Osteocyte (in vitro differentiated cells): ENCODE results near the gene SCN2B. TPM values are rescaled to one million over a fixed set of nuclear protein-coding genes. Genes with fewer than 3 reads are reported as not detected.

Experiments used
- DNase-seq: peaks from one replicate; pipeline ENCODE4 v3.0.0; 2021; ENCODE audit warnings: mixed read lengths; ENCODE audit not compliant: unreplicated experiment; ENCODE audit errors: extremely low spot score
- H3K27ac Mint-ChIP-seq: one replicate; pipeline ENCODE4 v1.8.0; 2021; ENCODE audit warnings: mild to moderate bottlenecking, mixed read lengths; ENCODE audit not compliant: unreplicated experiment
- H3K27me3 Mint-ChIP-seq: one replicate; pipeline ENCODE4 v1.8.0; 2021; ENCODE audit warnings: mixed read lengths; ENCODE audit not compliant: unreplicated experiment
- H3K36me3 Mint-ChIP-seq: one replicate; pipeline ENCODE4 v1.8.0; 2021; ENCODE audit warnings: mixed read lengths; ENCODE audit not compliant: unreplicated experiment
- H3K4me1 Mint-ChIP-seq: one replicate; pipeline ENCODE4 v1.8.0; 2021; ENCODE audit warnings: mixed read lengths; ENCODE audit not compliant: unreplicated experiment
- H3K4me3 Mint-ChIP-seq: one replicate; pipeline ENCODE4 v1.8.0; 2021; ENCODE audit warnings: mild to moderate bottlenecking, moderate library complexity, mixed read lengths; ENCODE audit not compliant: unreplicated experiment
- H3K9me3 Mint-ChIP-seq: one replicate; pipeline ENCODE4 v1.8.0; 2021; ENCODE audit warnings: mixed read lengths; ENCODE audit not compliant: unreplicated experiment
- CTCF ChIP-seq: fragments of 200-600 bp; sonication (generic); IDR thresholded peaks from 2 replicates; pipeline ENCODE4 v1.5.0; 2021; ENCODE audit warnings: antibody characterized with exemption, mild to moderate bottlenecking, moderate library complexity
- total RNA-seq: library from RNA; stranded (reverse); gene quantifications from 2 replicates; pipeline ENCODE4 v1.2.1, GENCODE V29; 2021

SCN2B gene
- total RNA-seq, 1 donor from 2014 or later: not detected

DNA sequence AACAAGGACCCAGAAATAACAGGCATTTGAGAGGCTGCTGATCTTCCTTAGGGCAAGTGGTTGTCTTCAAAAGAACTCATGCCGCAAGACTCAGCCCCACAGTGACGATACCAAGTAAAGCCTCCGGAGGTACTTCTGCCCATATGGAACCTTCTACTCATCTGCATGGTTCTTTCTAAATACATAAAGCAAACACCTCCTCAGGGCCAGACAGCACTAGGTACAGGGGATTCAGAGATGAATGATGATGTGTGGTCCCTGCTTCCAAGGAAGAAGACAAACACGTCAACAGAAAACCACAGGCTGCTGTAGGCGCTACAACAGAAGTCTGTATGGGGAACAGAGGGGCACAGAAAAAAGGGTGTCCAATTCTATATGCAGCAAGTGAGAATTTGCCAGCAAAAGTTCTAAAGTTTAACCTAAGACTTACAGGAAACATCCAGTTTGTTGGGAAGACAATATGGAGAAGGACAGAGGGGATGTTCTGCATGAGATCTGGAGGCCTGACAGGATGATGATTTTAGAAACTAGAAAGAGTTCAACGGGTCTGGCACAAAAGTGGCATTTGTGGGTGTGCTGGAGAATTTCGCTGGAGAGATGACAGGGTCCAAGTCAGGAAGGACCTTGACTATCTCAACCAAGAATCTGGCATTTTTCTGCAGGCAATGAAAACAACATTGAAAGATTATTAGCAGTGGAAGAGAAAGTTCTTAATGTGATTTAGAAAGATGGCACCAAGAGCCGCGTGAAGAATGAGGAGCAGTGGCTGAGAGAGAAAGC is 24.7 kb upstream of the SCN2B start:
- Mint-ChIP-seq H3K27ac (no peak overlapping the region), H3K4me1 (peaks cover 6% of the 10 kb centered on the region), H3K9me3 (no peaks in the 10 kb centered on the region), H3K27me3 (peaks cover 19% of the 10 kb centered on the region), H3K4me3 (no peak overlapping the region), H3K36me3 (no peaks in the 10 kb centered on the region)
- no peak for TF ChIP-seq CTCF
- DNase-seq: no peak

DNA sequence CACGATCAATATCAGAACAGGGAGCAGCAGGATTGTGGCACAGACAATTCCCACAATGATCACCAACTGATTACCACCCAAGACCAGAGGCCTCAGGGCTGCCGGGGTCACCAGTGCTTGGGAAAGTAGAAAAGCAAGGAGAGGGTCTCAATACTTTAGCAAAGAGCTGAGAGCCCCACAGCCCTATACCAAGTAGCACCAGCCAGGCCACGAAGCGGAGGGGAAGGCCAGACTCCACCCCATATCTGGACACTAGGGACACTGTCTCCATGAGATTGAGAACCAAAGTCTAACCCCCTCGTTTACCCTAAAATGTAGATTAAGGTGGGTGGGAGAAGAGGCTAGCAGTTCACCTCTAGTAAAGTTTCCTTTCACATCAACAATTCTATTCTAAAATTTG is 24.1 kb upstream of the SCN2B start:
- Mint-ChIP-seq H3K9me3 (no peaks in the 10 kb centered on the region), H3K27ac (no peak overlapping the region), H3K4me3 (no peak overlapping the region), H3K27me3 (peaks cover 13% of the 10 kb centered on the region), H3K36me3 (no peaks in the 10 kb centered on the region), H3K4me1 (peaks cover 6% of the 10 kb centered on the region)
- no peak for DNase-seq
- TF ChIP-seq CTCF: no peak

DNA sequence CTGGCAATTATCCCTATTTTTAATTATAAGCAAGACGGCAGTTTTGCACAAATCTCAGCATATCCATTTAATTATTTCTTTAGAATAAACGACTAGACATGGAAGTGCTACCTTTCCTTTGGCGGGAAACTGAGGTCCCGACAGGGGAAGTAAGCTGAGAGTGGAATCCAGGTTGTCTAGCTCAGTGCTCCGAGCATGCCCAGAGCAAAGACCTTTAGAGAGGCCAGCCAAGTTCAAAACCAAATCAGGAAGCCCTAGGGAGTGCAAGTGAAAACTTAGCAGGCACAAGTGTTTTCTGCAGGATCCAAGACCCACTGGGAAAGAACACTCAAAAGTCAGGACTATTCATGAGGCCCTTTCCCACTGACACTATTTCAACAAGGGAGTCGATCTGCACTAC is 22.7 kb upstream of the SCN2B start:
- H3K4me1 Mint-ChIP-seq: peaks cover 6% of the 10 kb centered on the region
- TF ChIP-seq CTCF: no peak
- no peak overlapping the region for H3K4me3 Mint-ChIP-seq
- no peaks in the 10 kb centered on the region for H3K9me3 Mint-ChIP-seq
- H3K27ac Mint-ChIP-seq: no peak overlapping the region
- no peak for DNase-seq
- H3K27me3 Mint-ChIP-seq: peaks cover 7% of the 10 kb centered on the region
- H3K36me3 Mint-ChIP-seq: no peaks in the 10 kb centered on the region

DNA sequence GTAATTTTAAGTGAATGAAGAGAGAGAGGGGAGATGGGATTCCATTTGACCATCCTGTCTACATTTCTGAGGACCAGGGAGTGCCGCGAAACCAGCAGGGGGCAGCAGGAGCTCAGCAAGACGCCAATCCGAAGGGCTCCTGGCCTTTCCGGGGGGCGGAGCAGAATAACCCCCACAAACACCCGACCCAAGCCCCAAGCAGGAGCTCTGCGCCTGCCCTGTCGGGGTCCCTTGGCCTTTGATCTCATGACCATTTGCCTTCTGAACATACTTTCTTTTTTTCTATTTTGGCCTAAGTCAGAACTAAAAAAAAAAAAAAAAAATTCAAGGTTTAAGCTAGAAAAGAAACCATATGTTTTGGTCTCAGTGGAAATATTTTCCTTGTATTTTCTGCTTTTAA is 21.9 kb upstream of the SCN2B start:
- peaks cover 6% of the 10 kb centered on the region for H3K4me1 Mint-ChIP-seq
- DNase-seq: no peak
- H3K27me3 Mint-ChIP-seq: peaks cover 7% of the 10 kb centered on the region
- peak; percentile 79 for TF ChIP-seq CTCF
- H3K4me3 Mint-ChIP-seq: peak overlapping the region; percentile 31
- no peaks in the 10 kb centered on the region for H3K9me3 Mint-ChIP-seq
- H3K27ac Mint-ChIP-seq: no peak overlapping the region
- no peaks in the 10 kb centered on the region for H3K36me3 Mint-ChIP-seq

GRCh38 chr11:118194835-118195627 is 18.6 kb upstream of the SCN2B start:
- DNase-seq: no peak
- Mint-ChIP-seq H3K9me3 (no peaks in the 10 kb centered on the region), H3K4me3 (no peak overlapping the region), H3K4me1 (peaks cover 6% of the 10 kb centered on the region), H3K36me3 (no peaks in the 10 kb centered on the region), H3K27ac (no peak overlapping the region), H3K27me3 (peaks cover 5% of the 10 kb centered on the region)
- no peak for TF ChIP-seq CTCF
